Activated CD8-positive, alpha-beta memory T cell treated with anti-CD3 and anti-CD28 coated beads, Interleukin-2, amount 50 U/mL, for 1 hour (primary cell): ENCODE results near the gene OR10J4.
"Not testable (repeated sequence)": the region's sequence is repeated elsewhere in the genome, so short reads cannot be mapped to it uniquely, and the experiment has no call there.

Experiments
- DNase-seq: peaks from one replicate; pipeline ENCODE4 v3.0.0-alpha.2; 2020; ENCODE audit errors: extremely low read depth

The OR10J4 gene

GRCh38 chr1:159431904-159432303, at the start of gene OR10J4:
TSS of gene OR10J4 (plus strand) at chr1:159432204.
- no peak for DNase-seq

GRCh38 chr1:159406821-159407220, 25.2 kb upstream of the OR10J4 start:
- no peak for DNase-seq

- no peak for DNase-seq
Observed at GRCh38 chr1:159408862-159409400, 23.1 kb upstream of the OR10J4 start.

DNA sequence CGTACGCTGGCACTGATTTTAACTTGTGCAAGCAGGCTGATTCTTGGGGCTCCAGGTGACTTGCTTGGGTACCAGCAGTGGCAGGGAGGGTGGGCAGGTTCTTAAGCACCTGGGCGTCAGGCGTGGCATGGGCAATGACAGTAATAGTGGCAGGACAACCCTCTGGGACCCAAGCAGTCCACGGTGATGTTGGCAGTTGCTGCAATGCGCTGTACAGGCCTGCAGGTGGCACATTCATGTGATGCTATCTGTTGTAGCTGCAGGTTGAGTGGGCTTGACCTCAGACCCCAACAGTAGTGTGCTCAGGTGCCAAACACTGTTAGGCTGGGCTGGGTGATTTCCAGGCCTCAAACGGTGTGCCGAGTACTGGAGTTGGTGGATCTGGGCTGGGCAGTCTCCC, 10.2 kb upstream of the OR10J4 start:
- DNase-seq = no peak

DNA sequence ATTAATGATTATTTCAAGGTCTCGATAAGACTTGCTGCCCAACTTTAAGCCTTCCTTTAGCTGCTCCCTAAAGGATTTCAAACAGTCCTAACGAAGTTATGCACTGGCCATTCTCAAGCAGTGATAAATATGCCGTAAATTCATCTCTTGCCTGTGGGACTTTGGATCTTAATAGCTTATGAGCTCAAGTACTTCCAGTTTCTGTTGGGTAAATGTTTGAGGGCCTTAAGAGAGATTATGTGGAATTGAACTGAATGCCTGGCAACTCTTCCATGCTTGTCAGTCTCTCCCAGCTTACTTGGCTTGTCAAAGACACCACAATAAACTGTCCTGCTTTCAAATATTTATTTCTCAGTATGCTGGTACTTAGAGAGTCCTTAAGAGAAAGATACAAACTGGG, 3.5 kb upstream of the OR10J4 start:
- no peak for DNase-seq

DNA sequence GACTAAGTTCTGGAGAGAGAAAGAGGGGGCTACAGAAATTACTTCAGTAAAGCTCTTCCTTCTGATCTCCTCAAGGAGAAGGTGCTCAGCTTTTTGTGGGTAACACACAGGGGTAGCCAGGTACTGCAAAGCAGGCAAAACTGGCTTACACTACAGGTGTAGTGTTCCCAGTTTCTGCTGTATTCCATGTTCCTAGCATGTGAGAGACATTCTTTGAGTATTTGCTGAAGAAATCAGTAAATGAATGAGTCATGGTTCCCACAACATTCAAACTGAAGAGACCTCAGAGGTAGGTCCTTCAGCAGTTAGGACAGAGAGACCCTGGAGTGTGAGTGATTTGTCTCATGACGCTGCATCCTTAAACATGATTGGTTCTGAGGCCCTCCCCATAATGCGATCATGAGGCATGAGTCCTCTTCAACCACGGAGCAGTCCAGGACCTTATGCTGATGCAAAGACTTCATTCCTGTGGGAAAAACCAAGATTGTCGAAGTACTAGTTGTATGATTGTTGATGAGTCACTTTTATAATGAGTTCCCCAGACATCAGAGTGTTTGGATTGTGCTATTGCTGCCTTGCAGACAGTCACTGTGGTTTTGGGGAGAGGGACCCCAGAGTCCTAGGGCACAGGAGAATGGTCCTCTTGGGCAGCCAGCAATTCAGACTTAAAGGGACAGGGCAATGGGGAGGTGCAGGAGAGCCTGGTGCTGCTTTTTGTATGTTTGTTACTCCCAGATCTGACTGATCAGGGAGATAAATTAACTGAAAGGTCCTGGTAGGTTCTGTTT, 2.7 kb upstream of the OR10J4 start:
- DNase-seq = no peak

GRCh38 chr1:159430985-159431384, 1.0 kb upstream of the OR10J4 start:
- no peak for DNase-seq

DNA sequence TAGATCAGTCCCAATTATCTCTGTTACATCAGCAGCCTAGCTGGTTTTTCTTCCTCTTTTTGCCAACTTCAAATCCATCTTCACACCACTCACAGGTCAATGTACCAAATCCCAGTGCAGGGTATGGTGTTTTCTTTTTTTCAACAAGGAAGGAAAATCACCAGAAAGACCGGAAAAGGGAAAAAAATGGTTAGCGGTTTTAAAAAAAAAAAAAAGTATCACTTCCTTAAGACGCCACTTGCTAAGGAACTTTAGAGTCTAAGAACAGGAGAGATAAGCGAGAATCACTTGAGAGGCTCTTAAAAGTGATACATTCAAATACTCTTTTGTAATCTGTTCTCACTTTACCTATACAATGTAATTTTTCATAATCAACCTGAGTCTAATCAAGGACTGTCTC, 4.5 kb downstream of the OR10J4 start:
- DNase-seq = no peak

- no peak for DNase-seq
Observed at GRCh38 chr1:159439422-159439821, 7.4 kb downstream of the OR10J4 start, which contains the start of gene OR10J1. TSS of gene OR10J1 (plus strand) at chr1:159439722. CDS start at chr1:159439792, 70 bp downstream.

GRCh38 chr1:159441360-159441759, 9.4 kb downstream of the OR10J4 start:
- DNase-seq = no peak

DNA sequence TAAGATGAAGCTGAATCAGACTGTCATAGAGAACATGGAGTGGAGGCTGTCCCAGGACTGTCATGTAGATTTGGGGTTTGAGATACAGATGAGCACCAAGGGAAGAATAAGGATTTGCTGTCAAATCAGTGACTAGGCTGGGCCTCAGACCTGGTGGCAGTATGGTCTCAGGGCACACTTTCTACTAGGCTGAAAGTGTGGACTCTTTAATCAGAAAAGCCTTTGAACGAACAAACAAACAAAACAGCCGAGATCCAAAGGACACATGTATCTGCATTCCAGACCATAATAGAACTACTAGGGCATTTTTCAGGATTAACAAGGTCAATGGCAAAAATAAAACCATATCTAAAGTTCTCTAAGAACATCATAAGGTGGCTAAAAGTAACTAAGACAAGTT, 10.4 kb downstream of the OR10J4 start:
- no peak for DNase-seq

DNA sequence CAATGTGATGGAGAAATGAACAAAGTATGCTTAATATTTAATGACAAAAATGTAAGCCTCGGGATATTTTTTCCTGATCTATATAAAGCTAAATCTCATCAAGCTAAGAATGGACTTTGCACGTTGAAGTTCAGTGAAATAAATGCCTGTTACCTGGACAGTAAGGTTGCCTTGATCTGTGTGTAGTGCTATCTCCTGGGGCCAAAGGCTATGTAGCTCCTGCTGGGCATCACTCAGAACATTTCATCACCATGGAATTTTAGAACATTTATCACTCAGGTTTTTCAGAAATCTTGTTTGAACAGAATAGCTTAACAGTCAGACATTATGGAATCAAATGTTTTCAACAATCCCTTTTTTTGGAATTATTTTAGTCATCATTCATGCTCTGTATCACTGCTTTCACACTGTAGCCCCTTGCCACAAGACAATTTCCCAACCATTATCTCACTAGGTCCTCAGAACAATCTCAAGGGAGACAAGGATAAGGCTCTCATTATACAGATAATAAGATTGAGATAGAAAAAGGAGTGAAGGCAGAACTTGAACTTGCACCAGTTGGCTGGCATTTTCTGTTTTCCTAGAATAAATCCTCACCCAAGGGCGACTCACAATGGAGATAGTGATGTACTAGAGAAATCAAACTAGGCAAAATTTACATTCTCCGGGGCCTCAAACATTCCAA, 11.2 kb downstream of the OR10J4 start:
- DNase-seq = no peak

GRCh38 chr1:159444511-159444910, 12.5 kb downstream of the OR10J4 start:
- DNase-seq = no peak

DNA sequence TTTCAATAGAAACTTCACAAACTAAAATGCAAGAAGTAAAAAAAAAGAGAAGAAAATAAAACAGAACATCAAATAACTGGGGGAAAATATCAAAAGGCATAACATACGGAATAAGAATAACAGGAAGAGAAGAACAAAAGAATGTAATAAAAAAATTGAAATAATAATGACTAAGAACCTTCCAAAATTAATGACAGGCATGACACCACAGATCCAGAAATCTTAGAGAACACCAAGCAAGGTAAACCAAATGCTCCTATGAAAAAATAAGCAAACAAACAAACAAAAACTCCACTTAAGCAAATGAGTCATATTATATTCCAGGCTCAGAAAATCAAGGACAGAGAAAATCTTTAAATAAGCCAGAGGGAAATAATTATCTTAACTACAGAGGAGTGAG, 16.2 kb downstream of the OR10J4 start:
- DNase-seq = no peak

- DNase-seq = not testable (repeated sequence)
Observed at GRCh38 chr1:159449605-159450004, 17.6 kb downstream of the OR10J4 start.

DNA sequence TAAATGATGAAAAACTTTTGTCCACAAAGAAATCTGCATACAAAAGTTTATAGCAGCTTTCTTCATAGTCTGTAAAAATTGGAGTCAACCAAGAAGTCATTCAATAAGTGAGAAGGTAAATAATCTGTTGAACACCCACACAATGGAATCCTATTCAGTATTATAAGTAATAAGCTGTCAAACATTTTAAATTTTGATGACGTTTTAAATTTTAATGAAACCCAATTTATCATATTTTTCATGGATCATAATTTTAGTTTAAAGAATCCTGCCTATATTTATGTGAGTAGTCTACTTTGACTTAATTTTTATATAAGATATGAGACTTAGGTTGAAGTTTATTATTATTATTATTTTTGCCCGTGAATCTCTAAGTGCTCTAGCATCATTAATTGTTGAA, 27.5 kb downstream of the OR10J4 start:
- DNase-seq = no peak

GRCh38 chr1:159465191-159465603, 33.2 kb downstream of the OR10J4 start:
- no peak for DNase-seq

GRCh38 chr1:159468321-159468720, 36.3 kb downstream of the OR10J4 start:
- DNase-seq = no peak

- no peak for DNase-seq
Observed at GRCh38 chr1:159469921-159470533, 38.0 kb downstream of the OR10J4 start.

DNA sequence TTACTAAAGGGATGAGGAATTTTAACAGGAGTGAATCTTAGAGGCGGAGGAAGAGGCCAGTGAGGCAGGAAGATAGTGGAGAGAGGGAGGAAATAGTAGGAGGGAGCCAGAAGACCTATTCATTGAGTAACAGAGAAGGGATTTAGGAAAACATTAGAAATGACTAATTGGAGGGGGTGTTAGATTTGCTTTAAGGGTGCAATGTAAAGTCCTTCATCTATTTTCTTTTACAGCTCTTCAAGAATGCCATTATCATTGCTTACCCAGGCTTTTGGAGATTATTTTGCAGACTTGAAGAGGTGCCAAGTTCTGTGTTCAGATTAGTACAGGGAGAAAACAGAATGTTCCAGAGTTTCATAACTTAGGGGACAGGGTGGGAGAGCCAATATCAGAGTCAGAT, 41.3 kb downstream of the OR10J4 start:
- no peak for DNase-seq

GRCh38 chr1:159474926-159475325, 42.9 kb downstream of the OR10J4 start:
- no peak for DNase-seq
